ENCODE measurements around the gene SLX1A.
A peak's percentile ranks its signal among the peaks of the same experiment; 100 is the strongest.
"Not testable (repeated sequence)": the region's sequence is repeated elsewhere in the genome, so short reads cannot be mapped to it uniquely, and the experiment has no call there.

The SLX1A gene

GRCh38 chr16:30184096-30184890 is 9.4 kb upstream of the SLX1A start:
- DNase-seq (ENCODE audit: low read depth), result peak; percentile 59

- no peak for DNase-seq (ENCODE audit: low read depth)
Observed at GRCh38 chr16:30184891-30185682, 8.6 kb upstream of the SLX1A start.

- DNase-seq (ENCODE audit: low read depth), result peak; percentile 69
Observed at GRCh38 chr16:30185683-30186421, 7.8 kb upstream of the SLX1A start.

GRCh38 chr16:30186444-30186781 is 7.3 kb upstream of the SLX1A start:
- DNase-seq (ENCODE audit: low read depth), result no peak

GRCh38 chr16:30186782-30187555 is 6.7 kb upstream of the SLX1A start:
- DNase-seq (ENCODE audit: low read depth), result peak; percentile 81

GRCh38 chr16:30187556-30187865 is 6.2 kb upstream of the SLX1A start:
- no peak for DNase-seq (ENCODE audit: low read depth)

- no peak for DNase-seq (ENCODE audit: low read depth)
Observed at GRCh38 chr16:30187971-30188561, 5.6 kb upstream of the SLX1A start.

GRCh38 chr16:30191158-30191557 is 2.5 kb upstream of the SLX1A start:
- not testable (repeated sequence) for DNase-seq (ENCODE audit: low read depth)

GRCh38 chr16:30193098-30193497 is 577 bp upstream of the SLX1A start:
- not testable (repeated sequence) for DNase-seq (ENCODE audit: low read depth)

- DNase-seq (ENCODE audit: low read depth), result not testable (repeated sequence)
Observed at GRCh38 chr16:30194172-30194925, 674 bp downstream of the SLX1A start.

GRCh38 chr16:30197001-30197400 is 3.3 kb downstream of the SLX1A start:
- DNase-seq (ENCODE audit: low read depth), result not testable (repeated sequence)

- DNase-seq (ENCODE audit: low read depth), result not testable (repeated sequence)
Observed at GRCh38 chr16:30199049-30199448, 5.4 kb downstream of the SLX1A start, which contains the start of gene SULT1A3. Gene SULT1A3 (plus strand): TSS chr16:30199255. CDS start chr16:30200729, 1,474 bp downstream.

- DNase-seq (ENCODE audit: low read depth), result not testable (repeated sequence)
Observed at GRCh38 chr16:30199608-30200343, 6.1 kb downstream of the SLX1A start.

- DNase-seq (ENCODE audit: low read depth), result not testable (repeated sequence)
Observed at GRCh38 chr16:30205541-30206236, 12.0 kb downstream of the SLX1A start.

GRCh38 chr16:30206252-30206651 is 12.6 kb downstream of the SLX1A start:
- DNase-seq (ENCODE audit: low read depth), result not testable (repeated sequence)

- DNase-seq (ENCODE audit: low read depth), result not testable (repeated sequence)
Observed at GRCh38 chr16:30207063-30207704, 13.5 kb downstream of the SLX1A start.

GRCh38 chr16:30209032-30209431 is 15.4 kb downstream of the SLX1A start:
- not testable (repeated sequence) for DNase-seq (ENCODE audit: low read depth)

- not testable (repeated sequence) for DNase-seq (ENCODE audit: low read depth)
Observed at GRCh38 chr16:30211414-30211813, 17.7 kb downstream of the SLX1A start.

GRCh38 chr16:30217082-30217481 is 23.4 kb downstream of the SLX1A start:
- not testable (repeated sequence) for DNase-seq (ENCODE audit: low read depth)
